HepG2 (cell line): ENCODE results near the gene HNF1B. TPM values are rescaled to one million over a fixed set of nuclear protein-coding genes. Genes with fewer than 3 reads are reported as not detected.
A peak's percentile ranks its signal among the peaks of the same experiment; 100 is the strongest.

Experiments
- CEBPZ ChIP-seq: IDR thresholded peaks from 2 replicates; pipeline ENCODE4 v1.6.1; 2012; ENCODE audit warnings: low read length, improper control_type of control experiment
- DBP ChIP-seq: sonication (generic); formaldehyde crosslinking; IDR thresholded peaks from 2 replicates; pipeline ENCODE4 v1.4.0; 2020; ENCODE audit warnings: missing genetic modification reagents; ENCODE audit errors: not compliant biosample characterization
- GATA4 ChIP-seq: sonication (generic); IDR thresholded peaks from 2 replicates; pipeline ENCODE4 v1.6.1; 2016; ENCODE audit warnings: antibody characterized with exemption, low read depth, borderline replicate concordance
- NFE2 ChIP-seq: sonication (generic); formaldehyde crosslinking; IDR thresholded peaks from 2 replicates; pipeline ENCODE4 v1.4.0; 2020; ENCODE audit warnings: missing genetic modification reagents
- NFIC ChIP-seq: IDR thresholded peaks from 2 replicates; pipeline ENCODE4 v1.6.1; 2012; ENCODE audit warnings: mild to moderate bottlenecking, low read length, inconsistent platforms
- NPAS2 ChIP-seq: sonication (generic); formaldehyde crosslinking; IDR thresholded peaks from 2 replicates; pipeline ENCODE4 v1.8.0; 2022; ENCODE audit warnings: mild to moderate bottlenecking, missing genetic modification reagents, borderline replicate concordance
- NR2F2 ChIP-seq: IDR thresholded peaks from 2 replicates; pipeline ENCODE4 v1.6.1; 2012; ENCODE audit warnings: low read depth, inconsistent platforms, borderline replicate concordance
- PRMT3 ChIP-seq: sonication (generic); formaldehyde crosslinking; IDR thresholded peaks from 2 replicates; pipeline ENCODE4 v1.8.1; 2022; ENCODE audit warnings: low read depth, mild to moderate bottlenecking, moderate library complexity, missing genetic modification reagents, borderline replicate concordance
- REL ChIP-seq: sonication (generic); formaldehyde crosslinking; conservative IDR thresholded peaks from 2 replicates; pipeline ENCODE4 v1.8.0; 2022; ENCODE audit warnings: mild to moderate bottlenecking, missing genetic modification reagents, moderate library complexity
- TRIM22 ChIP-seq: fragments of 450-650 bp; IDR thresholded peaks from 2 replicates; pipeline ENCODE4 v1.6.1; 2017
- USF2 ChIP-seq, 2 experiments: sonication (generic) in 1 of 2; formaldehyde crosslinking in 1 of 2; IDR thresholded peaks; 2 replicates each; pipeline versions ENCODE4 v1.5.1 to v1.6.1; 2011 to 2020; ENCODE audit warnings: borderline replicate concordance in 1 of 2, low read depth in 1 of 2, low read length in 1 of 2, mild to moderate bottlenecking in 1 of 2, missing genetic modification reagents in 1 of 2, moderate library complexity in 1 of 2
- ZBTB25 ChIP-seq: IDR thresholded peaks from 2 replicates; pipeline ENCODE4 v1.6.1; 2018; ENCODE audit warnings: missing genetic modification reagents
- ZFX ChIP-seq: sonication (generic); formaldehyde crosslinking; IDR thresholded peaks from 2 replicates; pipeline ENCODE4 v1.4.0; 2020; ENCODE audit warnings: mild to moderate bottlenecking, low read depth, missing genetic modification reagents, moderate library complexity
- ZKSCAN8 ChIP-seq: IDR thresholded peaks from 2 replicates; pipeline ENCODE4 v1.6.1; 2016; ENCODE audit warnings: borderline replicate concordance, missing genetic modification reagents, missing compliant biosample characterization
- ZNF34 ChIP-seq: sonication (generic); formaldehyde crosslinking; IDR thresholded peaks from 2 replicates; pipeline ENCODE4 v1.4.0; 2020; ENCODE audit warnings: mild to moderate bottlenecking, missing genetic modification reagents, borderline replicate concordance
- ZNF362 ChIP-seq: sonication (generic); formaldehyde crosslinking; IDR thresholded peaks from 2 replicates; pipeline ENCODE4 v1.4.0; 2020; ENCODE audit warnings: missing genetic modification reagents, mild to moderate bottlenecking, borderline replicate concordance
- ZNF367 ChIP-seq: sonication (generic); formaldehyde crosslinking; IDR thresholded peaks from 2 replicates; pipeline ENCODE4 v1.4.0; 2020; ENCODE audit warnings: missing genetic modification reagents, borderline replicate concordance
- ZNF839 ChIP-seq: sonication (generic); formaldehyde crosslinking; IDR thresholded peaks from 2 replicates; pipeline ENCODE4 v1.4.0; 2020; ENCODE audit warnings: missing genetic modification reagents, mild to moderate bottlenecking, borderline replicate concordance
- polyA plus RNA-seq, 8 experiments: library from polyadenylated mRNA; depleted of rRNA in 3 of 8; stranded (reverse) in 7 of 8; unstranded in 1 of 8; fragments of >200 nt; fragmentation: Illumina TruSeq in 4 of 8; extraction: Trizol in 4 of 8; gene quantifications; 2 replicates each; pipeline versions ENCODE4 v1.2.1 to v1.2.3, GENCODE V29; 2011 to 2016; ENCODE audit warnings: low read depth in 4 of 8, missing spikeins in 1 of 8, mixed read lengths in 1 of 8; ENCODE audit not compliant: insufficient read depth in 1 of 8
- total RNA-seq, 5 experiments: library from RNA; depleted of rRNA; stranded (reverse); fragments of >200 nt; fragmentation: Illumina TruSeq; extraction: Trizol; gene quantifications; 2 replicates each; pipeline ENCODE4 v1.2.3, GENCODE V29; 2016; ENCODE audit warnings: low read depth in 1 of 5

HNF1B gene
- total and polyA plus RNA-seq, 2 of the 13 experiments (the other 11 are each of a cell fraction or from before 2014, with no cell fraction given): 1.9 to 5.3 TPM

- no peak for TF ChIP-seq PRMT3 (CRISPR knock-in tag)
- TF ChIP-seq ZKSCAN8: no peak
- TF ChIP-seq NFIC: 0 out of 2 replicates have a peak, but pooled peaks have one; percentile 41
- peak; percentile 52; the same call in 1 of the 2 replicates for TF ChIP-seq NR2F2
- TF ChIP-seq TRIM22: no peak
- TF ChIP-seq ZNF362: no peak
- no peak for TF ChIP-seq NFE2 (CRISPR knock-in tag)
- no peak for TF ChIP-seq ZNF34
- TF ChIP-seq USF2 (IDR thresholded peaks at IDR 0.05; ENCODE audit: low read depth, low read length): no peak
- TF ChIP-seq USF2 (CRISPR knock-in tag; IDR thresholded peaks at IDR 0.05; ENCODE audit: borderline replicate concordance): no peak
- TF ChIP-seq REL (CRISPR knock-in tag): no peak
- no peak for TF ChIP-seq ZNF839
- TF ChIP-seq DBP (CRISPR knock-in tag): peak; percentile 71
- TF ChIP-seq ZFX (CRISPR knock-in tag): peak; percentile 8; the same call in 1 of the 2 replicates
- TF ChIP-seq ZNF367: no peak
- TF ChIP-seq CEBPZ: no peak
- TF ChIP-seq ZBTB25 (CRISPR knock-in tag): no peak
- peak; percentile 80; the same call in 1 of the 2 replicates for TF ChIP-seq GATA4
- no peak for TF ChIP-seq NPAS2 (CRISPR knock-in tag)
Observed at GRCh38 chr17:37708616-37709212, 36.1 kb downstream of the HNF1B start (continued).
